ENCODE data around the gene CDC42BPB.

GRCh38 chr14:103041464-103041863, 15.9 kb downstream of the CDC42BPB start:
- TF ChIP-seq SP1 (IDR thresholded peaks at IDR 0.05) (no peak), LEF1 (IDR thresholded peaks at IDR 0.05; ENCODE audit: borderline replicate concordance) (no peak)
